ENCODE measurements around the gene CHRNB4.
"Not testable (repeated sequence)": the region's sequence is repeated elsewhere in the genome, so short reads cannot be mapped to it uniquely, and the experiment has no call there.

CHRNB4 gene

GRCh38 chr15:78616506-78616905 is 24.5 kb downstream of the CHRNB4 start:
- DNase-seq (ENCODE audit: low spot score), result no peak

- no peak for DNase-seq (ENCODE audit: low spot score)
Measured at GRCh38 chr15:78615151-78615589, 25.8 kb downstream of the CHRNB4 start.

DNA sequence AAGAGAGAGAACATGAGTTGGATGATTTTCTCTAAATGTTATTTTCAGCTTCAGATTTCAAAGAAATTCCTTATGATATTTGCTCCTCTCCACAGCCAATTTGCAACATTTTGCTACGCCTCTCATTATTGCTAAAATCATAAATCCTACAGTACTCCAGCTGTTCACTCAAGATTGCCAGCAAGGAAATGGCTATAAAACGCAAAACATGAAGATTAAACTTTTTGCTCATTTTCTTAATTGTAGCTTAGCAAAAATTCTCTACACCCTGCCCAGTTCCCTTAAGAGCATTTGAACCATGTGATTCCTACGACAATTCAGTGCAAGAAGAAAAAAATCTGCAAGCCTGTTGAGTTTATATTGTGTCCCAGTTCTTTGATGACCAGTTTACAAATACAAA is 27.0 kb downstream of the CHRNB4 start:
- no peak for DNase-seq (ENCODE audit: low spot score)

- DNase-seq (ENCODE audit: low spot score), result not testable (repeated sequence)
Measured at GRCh38 chr15:78609551-78609950, 31.5 kb downstream of the CHRNB4 start.

- no peak for DNase-seq (ENCODE audit: low spot score)
Measured at GRCh38 chr15:78605680-78606079, 35.3 kb downstream of the CHRNB4 start.

DNA sequence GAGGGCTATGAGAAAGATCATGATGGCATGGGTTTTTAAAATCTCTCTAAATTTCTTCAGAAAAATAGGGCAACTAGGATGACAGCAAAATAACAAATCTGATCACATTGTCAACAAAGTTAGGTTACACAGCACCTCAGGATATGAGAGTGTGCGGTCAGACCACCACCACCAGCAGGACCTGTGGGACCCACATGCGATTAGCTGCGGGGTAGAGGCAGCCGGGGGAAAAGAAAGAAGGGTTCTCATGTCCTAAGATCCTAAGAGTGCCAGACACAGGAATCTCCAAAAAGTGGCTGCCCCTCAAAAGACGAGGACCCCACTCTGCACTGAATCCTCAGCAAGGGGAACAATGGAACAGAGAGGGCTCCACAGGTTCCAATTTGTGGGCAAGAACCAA is 35.8 kb downstream of the CHRNB4 start:
- no peak for DNase-seq (ENCODE audit: low spot score)

- no peak for DNase-seq (ENCODE audit: low spot score)
Measured at GRCh38 chr15:78604420-78604819, 36.6 kb downstream of the CHRNB4 start.

GRCh38 chr15:78603467-78603866 is 37.5 kb downstream of the CHRNB4 start:
- no peak for DNase-seq (ENCODE audit: low spot score)

- no peak for DNase-seq (ENCODE audit: low spot score)
Measured at GRCh38 chr15:78599189-78599588, 41.8 kb downstream of the CHRNB4 start.

DNA sequence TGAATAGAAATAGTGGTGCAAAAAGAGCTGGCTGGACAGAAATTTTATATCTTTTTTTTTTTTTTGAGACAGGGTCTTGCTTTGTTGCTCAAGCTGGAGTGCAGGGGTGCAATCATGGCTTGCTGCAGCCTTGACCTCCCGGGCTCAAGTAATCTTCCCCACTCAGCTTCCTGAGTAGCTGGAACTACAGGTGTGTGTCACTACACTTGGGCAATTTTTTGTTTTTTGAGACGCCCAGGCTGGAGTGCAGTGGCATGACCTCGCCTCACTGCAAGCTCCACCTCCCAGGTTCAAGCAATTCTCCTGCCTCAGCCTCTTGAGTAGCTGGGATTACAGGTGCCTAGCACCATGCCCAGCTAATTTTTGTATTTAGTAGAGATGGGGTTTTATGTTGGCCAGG is 42.7 kb downstream of the CHRNB4 start:
- DNase-seq (ENCODE audit: low spot score), result no peak

GRCh38 chr15:78597583-78597982 is 43.4 kb downstream of the CHRNB4 start:
- no peak for DNase-seq (ENCODE audit: low spot score)

DNA sequence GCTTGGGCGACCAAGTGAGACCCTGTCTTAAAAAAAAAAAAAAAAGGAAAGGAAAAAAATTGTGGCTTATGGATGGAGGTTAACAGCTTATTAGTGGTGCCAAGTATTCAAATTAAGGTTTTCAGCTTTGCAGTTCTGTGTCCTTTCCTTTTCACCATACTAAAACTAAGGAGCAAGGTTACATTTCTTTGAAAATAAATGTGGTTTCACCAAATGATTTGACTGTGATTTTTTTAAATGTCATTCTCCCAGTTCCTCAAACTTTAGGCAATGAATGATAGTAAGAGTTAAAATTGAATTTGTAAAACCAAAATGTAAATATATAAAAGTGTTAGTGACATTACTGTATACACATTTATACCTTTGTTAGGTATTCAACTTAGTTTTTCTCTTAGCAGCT is 66.1 kb downstream of the CHRNB4 start:
- DNase-seq (ENCODE audit: low spot score), result no peak
